IMR-90 (cell line): ENCODE measurements around the gene HDAC9.

Experiments used
- BHLHE40 ChIP-seq: fragments of 150-350 bp; IDR thresholded peaks from 2 replicates; pipeline ENCODE4 v1.6.1; 2016; ENCODE audit warnings: mild to moderate bottlenecking, low read depth, low read length
- CEBPB ChIP-seq: IDR thresholded peaks from 2 replicates; pipeline ENCODE4 v1.6.1; 2012; ENCODE audit warnings: low read depth, low read length, improper control_type of control experiment
- NFE2L2 ChIP-seq: fragments of 150-350 bp; IDR thresholded peaks from 2 replicates; pipeline ENCODE4 v1.6.1; 2016; ENCODE audit warnings: low read depth, mild to moderate bottlenecking, low read length
- POLR2A ChIP-seq: IDR thresholded peaks from 2 replicates; pipeline ENCODE4 v1.6.1; 2012; ENCODE audit warnings: mild to moderate bottlenecking, low read depth, low read length
- RFX5 ChIP-seq: IDR thresholded peaks from 2 replicates; pipeline ENCODE4 v1.8.0; 2012; ENCODE audit warnings: low read depth, mild to moderate bottlenecking, low read length, moderate library complexity
- TF ChIP-seq, protein P1 (sequence below): conservative IDR thresholded peaks from 2 replicates; pipeline ENCODE4 v1.5.1; 2012; ENCODE audit warnings: mild to moderate bottlenecking, low read depth, low read length, improper control_type of control experiment

DNA sequence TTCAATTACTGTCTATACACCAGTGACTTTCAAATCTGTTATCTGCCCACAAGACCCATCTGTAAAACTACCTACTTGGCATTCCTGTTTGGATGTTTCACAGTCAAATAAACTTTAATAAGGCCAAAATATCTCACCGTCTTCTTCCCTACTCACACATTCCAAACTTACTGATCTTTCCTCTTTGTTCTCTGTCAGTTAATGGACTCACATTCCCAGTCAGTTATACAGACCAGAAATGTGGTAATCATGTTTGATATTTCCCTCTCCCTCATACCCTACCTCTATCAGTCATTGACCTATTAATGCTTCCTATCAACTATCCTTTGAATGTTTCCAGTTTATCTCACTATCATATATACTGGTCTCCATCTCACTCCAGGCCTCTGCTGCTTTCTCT, 28.5 kb upstream of the HDAC9 start:
- TF ChIP-seq POLR2A = no peak
- TF ChIP-seq, protein P1, sequence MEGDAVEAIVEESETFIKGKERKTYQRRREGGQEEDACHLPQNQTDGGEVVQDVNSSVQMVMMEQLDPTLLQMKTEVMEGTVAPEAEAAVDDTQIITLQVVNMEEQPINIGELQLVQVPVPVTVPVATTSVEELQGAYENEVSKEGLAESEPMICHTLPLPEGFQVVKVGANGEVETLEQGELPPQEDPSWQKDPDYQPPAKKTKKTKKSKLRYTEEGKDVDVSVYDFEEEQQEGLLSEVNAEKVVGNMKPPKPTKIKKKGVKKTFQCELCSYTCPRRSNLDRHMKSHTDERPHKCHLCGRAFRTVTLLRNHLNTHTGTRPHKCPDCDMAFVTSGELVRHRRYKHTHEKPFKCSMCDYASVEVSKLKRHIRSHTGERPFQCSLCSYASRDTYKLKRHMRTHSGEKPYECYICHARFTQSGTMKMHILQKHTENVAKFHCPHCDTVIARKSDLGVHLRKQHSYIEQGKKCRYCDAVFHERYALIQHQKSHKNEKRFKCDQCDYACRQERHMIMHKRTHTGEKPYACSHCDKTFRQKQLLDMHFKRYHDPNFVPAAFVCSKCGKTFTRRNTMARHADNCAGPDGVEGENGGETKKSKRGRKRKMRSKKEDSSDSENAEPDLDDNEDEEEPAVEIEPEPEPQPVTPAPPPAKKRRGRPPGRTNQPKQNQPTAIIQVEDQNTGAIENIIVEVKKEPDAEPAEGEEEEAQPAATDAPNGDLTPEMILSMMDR = no peak
- no peak for TF ChIP-seq RFX5
- TF ChIP-seq BHLHE40 = no peak
- TF ChIP-seq CEBPB = no peak
- TF ChIP-seq NFE2L2 = no peak
